Measurements from ENCODE around the gene ANTXR1. TPM values are rescaled to one million over a fixed set of nuclear protein-coding genes. Genes with fewer than 3 reads are reported as not detected.

The ANTXR1 gene
- total and polyA plus RNA-seq, 2 of the 8 experiments (the other 6 are each of a cell fraction or from before 2014, with no cell fraction given) = 15.8 to 44.3 TPM

- no peaks in the 10 kb centered on the region for H3K9me3 ChIP-seq (ENCODE audit: insufficient read depth in 2 of 2, low read depth in 1 of 2, low read length in 1 of 2)
- no peak overlapping the region for H3K14ac ChIP-seq (ENCODE audit: insufficient read length)
- no peak overlapping the region for H2AFZ ChIP-seq (ENCODE audit: low read length)
- no peak overlapping the region for H3K4me2 ChIP-seq (ENCODE audit: insufficient read depth in 1 of 2, low read depth in 2 of 2, low read length in 2 of 2)
- no peak overlapping the region for H3K18ac ChIP-seq (ENCODE audit: extremely low read depth, low read length)
- no peak overlapping the region for H2BK12ac ChIP-seq (ENCODE audit: low read depth, low read length)
- H3K4me3 ChIP-seq (ENCODE audit: extremely low read depth in 1 of 4, insufficient read depth in 2 of 4, low read depth in 3 of 4, low read length in 4 of 4) = no peak overlapping the region
- no peaks in the 10 kb centered on the region for H3K79me2 ChIP-seq (ENCODE audit: control insufficient read depth in 1 of 2, insufficient read depth in 2 of 2, low read length in 2 of 2)
- H3K9ac ChIP-seq (replicated peaks in 1 of 4; ENCODE audit: extremely low read depth in 1 of 4, low read depth in 3 of 4, low read length in 3 of 4) = no peak overlapping the region
- no peaks in the 10 kb centered on the region for H3K23me2 ChIP-seq (ENCODE audit: low read depth, low read length)
- H3K27me3 ChIP-seq (replicated peaks in 1 of 4; ENCODE audit: control insufficient read depth in 3 of 4, extremely low read depth in 1 of 4, insufficient read depth in 3 of 4, low read length in 3 of 4) = no peaks in the 10 kb centered on the region
- FAIRE-seq (no peak), DNase-seq (ENCODE audit: low read depth in 1 of 2, low spot score in 2 of 2) (no peak)
- H3K79me1 ChIP-seq (ENCODE audit: low read depth, low read length) = no peaks in the 10 kb centered on the region
- H2BK20ac ChIP-seq (ENCODE audit: low read length) = no peak overlapping the region
- H3K27ac ChIP-seq (ENCODE audit: low read depth, low read length) = no peak overlapping the region
- H4K91ac ChIP-seq (replicated peaks; ENCODE audit: insufficient read length, low read length) = no peak overlapping the region
- no peaks in the 10 kb centered on the region; a peak in 1 of 7 replicates for H3K4me1 ChIP-seq (replicated peaks in 1 of 4; ENCODE audit: control insufficient read depth in 3 of 4, insufficient read depth in 4 of 4, low read length in 3 of 4)
- no peak overlapping the region for H3K23ac ChIP-seq (ENCODE audit: insufficient read length)
- ChIA-PET POLR2A (ENCODE audit: partially characterized antibody) (no interaction called here), CTCF (ENCODE audit: partially characterized antibody) (interaction anchor here (0.9 to 1.7 kb wide), 5 partner anchors 13 to 81 kb away, joined by 3 to 5 read pairs (median 4); no protein-coding TSS in a partner anchor)
- H4K5ac ChIP-seq (ENCODE audit: insufficient read length, low read depth, low read length) = no peak overlapping the region
- WGBS, 2 experiments (ENCODE audit: extremely low coverage in 1 of 2, insufficient coverage in 1 of 2, insufficient read length in 1 of 2, insufficient replicate concordance in 2 of 2, low coverage in 1 of 2, low lambda C conversion rate in 2 of 2, missing lambda C conversion rate in 1 of 2) = 93% methylated on average over 2 of the region's 2 CpGs; no CpG with 5 or more reads in 1 of the 2 experiments
- no peak overlapping the region; the same call in 1 of the 2 replicates for H4K8ac ChIP-seq (ENCODE audit: extremely low read depth, insufficient read depth, low read length)
- H2BK120ac ChIP-seq (replicated peaks; ENCODE audit: low read depth, low read length) = no peak overlapping the region
- no peak overlapping the region for H3K56ac ChIP-seq (replicated peaks; ENCODE audit: insufficient read length, low read depth, low read length)
- H4K20me1 ChIP-seq (replicated peaks in 1 of 2; ENCODE audit: control insufficient read depth in 1 of 2, insufficient read depth in 2 of 2, low read length in 2 of 2) = no peaks in the 10 kb centered on the region
- H3K36me3 ChIP-seq (ENCODE audit: control insufficient read depth in 2 of 4, insufficient read depth in 4 of 4, low read length in 3 of 4) = no peaks in the 10 kb centered on the region
- no peak overlapping the region for H2BK5ac ChIP-seq (ENCODE audit: low read depth, low read length)
- H3K4ac ChIP-seq (replicated peaks; ENCODE audit: insufficient read length, low read depth, low read length) = no peak overlapping the region
- H2AK5ac ChIP-seq (ENCODE audit: low read depth, low read length) = no peak overlapping the region
- no peak overlapping the region for H2BK15ac ChIP-seq (ENCODE audit: low read length)
- TF ChIP-seq RFX5 (IDR thresholded peaks at IDR 0.05; ENCODE audit: borderline replicate concordance, low read depth, low read length) = no peak
- no peak for TF ChIP-seq CHD1 (IDR thresholded peaks at IDR 0.05; ENCODE audit: low read depth, low read length)
- no peak for TF ChIP-seq HDAC2 (IDR thresholded peaks at IDR 0.05; ENCODE audit: borderline replicate concordance in 1 of 2, low read depth in 2 of 2, low read length in 2 of 2)
- no peak for TF ChIP-seq CREB1 (IDR thresholded peaks at IDR 0.05)
- TF ChIP-seq BRCA1 (IDR thresholded peaks at IDR 0.05; ENCODE audit: low read depth, low read length) = no peak
- TF ChIP-seq MAFK (IDR thresholded peaks at IDR 0.05; ENCODE audit: low read depth, low read length) = no peak
- TF ChIP-seq RBBP5 (IDR thresholded peaks at IDR 0.05; ENCODE audit: borderline replicate concordance, low read depth, low read length) = no peak
- TF ChIP-seq, protein P1, sequence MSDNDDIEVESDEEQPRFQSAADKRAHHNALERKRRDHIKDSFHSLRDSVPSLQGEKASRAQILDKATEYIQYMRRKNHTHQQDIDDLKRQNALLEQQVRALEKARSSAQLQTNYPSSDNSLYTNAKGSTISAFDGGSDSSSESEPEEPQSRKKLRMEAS (IDR thresholded peaks at IDR 0.05) = no peak
- no peak for TF ChIP-seq KDM1A (IDR thresholded peaks at IDR 0.05; ENCODE audit: borderline replicate concordance, low read length)
- TF ChIP-seq BCL11A (IDR thresholded peaks at IDR 0.05; ENCODE audit: low read depth in 2 of 2, low read length in 2 of 2) = no peak
- no peak for TF ChIP-seq SP1 (IDR thresholded peaks at IDR 0.05; ENCODE audit: low read depth, low read length)
- no peak for TF ChIP-seq TCF12 (IDR thresholded peaks at IDR 0.05; ENCODE audit: low read depth, low read length)
- TF ChIP-seq ATF2 (IDR thresholded peaks at IDR 0.05; ENCODE audit: low read length) = no peak
Observed at GRCh38 chr2:69225933-69226332, 213.0 kb downstream of the ANTXR1 start.

All from H1 (cell line).